HL-60 (cell line): Measurements from ENCODE around the gene HAT1.

ENCODE experiments used
- CTCF ChIP-seq: IDR thresholded peaks from one replicate; pipeline ENCODE4 v1.5.1; 2011; ENCODE audit warnings: low read length, control low read depth, inconsistent platforms; ENCODE audit not compliant: insufficient read depth
- POLR2AphosphoS5 ChIP-seq: IDR thresholded peaks from 2 replicates; pipeline ENCODE4 v1.6.1; 2012; ENCODE audit warnings: low read depth
- REST ChIP-seq: IDR thresholded peaks from 2 replicates; pipeline ENCODE4 v1.6.1; 2012; ENCODE audit warnings: low read depth; ENCODE audit not compliant: insufficient replicate concordance

GRCh38 chr2:172009823-172010222 lies 87.6 kb downstream of the HAT1 start:
- TF ChIP-seq REST: no peak
- TF ChIP-seq CTCF: no peak
- no peak for TF ChIP-seq POLR2AphosphoS5
